ENCODE results near the gene GUCY1B1. TPM values are rescaled to one million over a fixed set of nuclear protein-coding genes. Genes with fewer than 3 reads are reported as not detected.

GUCY1B1 gene
- total RNA-seq, 2 experiments from 2014 or later: not detected

DNA sequence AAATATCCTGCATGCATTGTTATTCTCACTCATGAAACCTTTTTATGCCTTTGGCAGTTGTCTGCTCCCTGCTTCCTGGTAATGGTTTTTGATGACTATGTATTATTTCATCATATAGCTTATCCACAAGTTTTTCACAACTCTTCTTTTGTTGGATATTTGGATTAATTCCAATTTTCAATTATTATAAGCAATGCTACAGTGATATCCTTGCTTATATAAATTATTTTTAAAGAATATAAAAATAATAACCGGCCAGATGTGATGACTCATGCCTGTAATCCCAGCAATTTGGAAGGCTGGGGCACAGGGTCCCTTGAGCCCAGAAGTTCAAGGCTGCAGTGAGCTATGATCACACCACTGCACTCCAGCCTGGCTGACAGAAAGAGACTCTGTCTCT is 60.2 kb downstream of the GUCY1B1 start:
- POLR2A ChIA-PET: no interaction called here
- no peaks in the 10 kb centered on the region for H3K4me1 ChIP-seq (ENCODE audit: insufficient read depth, low read length, poor library complexity, severe bottlenecking)
- TF ChIP-seq EZH2phosphoT487 (IDR thresholded peaks at IDR 0.05; ENCODE audit: borderline replicate concordance, low read depth, low read length): no peak
- TF ChIP-seq, protein P1, sequence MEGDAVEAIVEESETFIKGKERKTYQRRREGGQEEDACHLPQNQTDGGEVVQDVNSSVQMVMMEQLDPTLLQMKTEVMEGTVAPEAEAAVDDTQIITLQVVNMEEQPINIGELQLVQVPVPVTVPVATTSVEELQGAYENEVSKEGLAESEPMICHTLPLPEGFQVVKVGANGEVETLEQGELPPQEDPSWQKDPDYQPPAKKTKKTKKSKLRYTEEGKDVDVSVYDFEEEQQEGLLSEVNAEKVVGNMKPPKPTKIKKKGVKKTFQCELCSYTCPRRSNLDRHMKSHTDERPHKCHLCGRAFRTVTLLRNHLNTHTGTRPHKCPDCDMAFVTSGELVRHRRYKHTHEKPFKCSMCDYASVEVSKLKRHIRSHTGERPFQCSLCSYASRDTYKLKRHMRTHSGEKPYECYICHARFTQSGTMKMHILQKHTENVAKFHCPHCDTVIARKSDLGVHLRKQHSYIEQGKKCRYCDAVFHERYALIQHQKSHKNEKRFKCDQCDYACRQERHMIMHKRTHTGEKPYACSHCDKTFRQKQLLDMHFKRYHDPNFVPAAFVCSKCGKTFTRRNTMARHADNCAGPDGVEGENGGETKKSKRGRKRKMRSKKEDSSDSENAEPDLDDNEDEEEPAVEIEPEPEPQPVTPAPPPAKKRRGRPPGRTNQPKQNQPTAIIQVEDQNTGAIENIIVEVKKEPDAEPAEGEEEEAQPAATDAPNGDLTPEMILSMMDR (conservative IDR thresholded peaks at IDR 0.05; ENCODE audit: low read length): no peak
- no peak overlapping the region for H2AFZ ChIP-seq (ENCODE audit: low read length)
- H4K20me1 ChIP-seq (ENCODE audit: insufficient read depth, low read length): no peaks in the 10 kb centered on the region
- H3K79me2 ChIP-seq (ENCODE audit: insufficient read depth, low read depth, low read length): no peaks in the 10 kb centered on the region
- intact Hi-C loops (cut with micrococcal nuclease; ENCODE audit: unreplicated experiment): no loop called here
- H3K9me2 ChIP-seq (ENCODE audit: insufficient read depth, low read length): no peaks in the 10 kb centered on the region
- H3K4me3 ChIP-seq (ENCODE audit: low read depth, low read length, poor library complexity, severe bottlenecking): no peak overlapping the region
- BruUV-seq (replicated peaks): no TSS peak
- CTCF ChIA-PET (ENCODE audit: unreplicated experiment): no interaction called here
- H3K9me3 ChIP-seq (ENCODE audit: low read length): no peaks in the 10 kb centered on the region
- DNase-seq (ENCODE audit: low spot score): no peak
- H3K36me3 ChIP-seq (ENCODE audit: insufficient read depth, low read length): no peaks in the 10 kb centered on the region
- no peak overlapping the region for H3K27ac ChIP-seq (ENCODE audit: low read depth, low read length, poor library complexity, severe bottlenecking)
- no peak overlapping the region for H3K4me2 ChIP-seq (ENCODE audit: low read length)

DNA sequence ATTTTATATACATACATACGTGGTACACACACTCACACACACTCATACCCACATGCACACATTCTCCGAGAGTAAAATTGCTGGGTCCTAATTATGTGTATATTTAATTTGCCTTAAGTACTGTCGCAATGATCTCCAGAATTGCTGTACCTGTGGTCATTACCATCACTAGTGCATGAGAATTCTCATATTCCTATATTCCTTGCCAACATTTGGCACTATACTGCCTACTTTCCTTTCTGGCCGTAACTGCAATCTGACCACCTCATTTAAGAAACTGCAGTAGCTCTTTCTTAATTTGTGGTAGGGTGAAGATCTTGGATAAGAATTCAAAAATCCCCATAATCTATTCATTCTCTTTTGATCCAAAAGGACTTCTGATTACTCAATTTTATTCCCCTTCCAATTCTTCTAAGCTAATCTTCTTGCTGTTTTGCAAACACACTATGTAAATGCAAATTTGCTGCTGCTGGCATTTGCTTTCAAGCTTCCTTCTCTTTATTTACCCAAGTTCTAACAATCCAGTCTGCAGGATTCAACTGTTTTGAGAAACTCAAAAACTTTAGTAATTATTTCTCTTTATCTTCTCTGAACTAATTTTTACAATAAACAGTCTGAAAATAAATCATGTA is 62.2 kb downstream of the GUCY1B1 start:
- intact Hi-C loops (cut with micrococcal nuclease; ENCODE audit: unreplicated experiment): no loop called here
- Histone ChIP-seq H3K36me3 (ENCODE audit: insufficient read depth, low read length) (no peaks in the 10 kb centered on the region), H2AFZ (ENCODE audit: low read length) (no peak overlapping the region), H3K9me2 (ENCODE audit: insufficient read depth, low read length) (no peaks in the 10 kb centered on the region), H3K9me3 (ENCODE audit: low read length) (no peaks in the 10 kb centered on the region), H4K20me1 (ENCODE audit: insufficient read depth, low read length) (no peaks in the 10 kb centered on the region), H3K4me1 (ENCODE audit: insufficient read depth, low read length, poor library complexity, severe bottlenecking) (no peaks in the 10 kb centered on the region), H3K79me2 (ENCODE audit: insufficient read depth, low read depth, low read length) (no peaks in the 10 kb centered on the region), H3K27ac (ENCODE audit: low read depth, low read length, poor library complexity, severe bottlenecking) (no peak overlapping the region), H3K4me3 (ENCODE audit: low read depth, low read length, poor library complexity, severe bottlenecking) (no peak overlapping the region), H3K4me2 (ENCODE audit: low read length) (no peak overlapping the region)
- CTCF ChIA-PET (ENCODE audit: unreplicated experiment): no interaction called here
- no peak for DNase-seq (ENCODE audit: low spot score)
- TF ChIP-seq, protein P1 (conservative IDR thresholded peaks at IDR 0.05; ENCODE audit: low read length): no peak
- TF ChIP-seq EZH2phosphoT487 (IDR thresholded peaks at IDR 0.05; ENCODE audit: borderline replicate concordance, low read depth, low read length): no peak
- POLR2A ChIA-PET: no interaction called here
- BruUV-seq (replicated peaks): no TSS peak

DNA sequence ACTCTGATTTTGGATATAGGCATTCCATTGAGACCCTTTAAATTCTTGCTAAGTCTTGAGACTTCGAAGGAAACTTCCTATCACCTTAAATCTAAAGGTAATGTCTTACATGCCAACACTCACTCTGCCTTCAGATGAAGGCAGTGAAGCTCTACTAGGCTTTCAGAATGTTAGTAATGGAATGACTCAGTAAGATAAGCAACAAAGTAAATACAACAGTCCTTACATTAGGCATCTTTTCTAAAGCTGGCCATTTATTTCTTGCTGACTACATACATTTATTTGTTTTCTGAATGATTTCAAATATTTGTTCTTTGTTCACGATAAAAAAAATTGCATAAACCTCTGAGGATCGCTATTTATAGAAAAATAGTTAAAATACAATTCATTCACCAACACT is 63.8 kb downstream of the GUCY1B1 start:
- no peak overlapping the region for H3K27ac ChIP-seq (ENCODE audit: low read depth, low read length, poor library complexity, severe bottlenecking)
- H2AFZ ChIP-seq (ENCODE audit: low read length): no peak overlapping the region
- no peaks in the 10 kb centered on the region for H3K9me3 ChIP-seq (ENCODE audit: low read length)
- no peak overlapping the region for H3K4me3 ChIP-seq (ENCODE audit: low read depth, low read length, poor library complexity, severe bottlenecking)
- intact Hi-C loops (cut with micrococcal nuclease; ENCODE audit: unreplicated experiment): no loop called here
- H3K4me2 ChIP-seq (ENCODE audit: low read length): no peak overlapping the region
- H4K20me1 ChIP-seq (ENCODE audit: insufficient read depth, low read length): no peaks in the 10 kb centered on the region
- no peak for DNase-seq (ENCODE audit: low spot score)
- BruUV-seq (replicated peaks): no TSS peak
- no peaks in the 10 kb centered on the region for H3K9me2 ChIP-seq (ENCODE audit: insufficient read depth, low read length)
- no peaks in the 10 kb centered on the region for H3K79me2 ChIP-seq (ENCODE audit: insufficient read depth, low read depth, low read length)
- ChIA-PET POLR2A (no interaction called here), CTCF (ENCODE audit: unreplicated experiment) (no interaction called here)
- TF ChIP-seq EZH2phosphoT487 (IDR thresholded peaks at IDR 0.05; ENCODE audit: borderline replicate concordance, low read depth, low read length): no peak
- TF ChIP-seq, protein P1 (conservative IDR thresholded peaks at IDR 0.05; ENCODE audit: low read length): no peak
- no peaks in the 10 kb centered on the region for H3K36me3 ChIP-seq (ENCODE audit: insufficient read depth, low read length)
- H3K4me1 ChIP-seq (ENCODE audit: insufficient read depth, low read length, poor library complexity, severe bottlenecking): no peaks in the 10 kb centered on the region

All from OCI-LY7 (cell line).